Measurements from ENCODE around the gene CD164.

- TF ChIP-seq CTCF (conservative IDR thresholded peaks at IDR 0.05; ENCODE audit: low read depth, low read length) (no peak), EZH2 (IDR thresholded peaks at IDR 0.05; ENCODE audit: low read length, unreplicated experiment) (no peak)
Measured at GRCh38 chr6:109417646-109418045, 35.4 kb upstream of the CD164 start.

Measured in PC-3 (cell line).